HG02973 (cell line): Measurements from ENCODE around the gene CMTM7.
A peak's percentile ranks its signal among the peaks of the same experiment; 100 is the strongest.
"Not testable (repeated sequence)": the region's sequence is repeated elsewhere in the genome, so short reads cannot be mapped to it uniquely, and the experiment has no call there.

Experiments used
- ATAC-seq: cut with Tn5 transposase; IDR thresholded peaks from one replicate; pipeline ENCODE4 v1.9.1; 2021; ENCODE audit warnings: moderate library complexity; ENCODE audit not compliant: unreplicated experiment

The CMTM7 gene

DNA sequence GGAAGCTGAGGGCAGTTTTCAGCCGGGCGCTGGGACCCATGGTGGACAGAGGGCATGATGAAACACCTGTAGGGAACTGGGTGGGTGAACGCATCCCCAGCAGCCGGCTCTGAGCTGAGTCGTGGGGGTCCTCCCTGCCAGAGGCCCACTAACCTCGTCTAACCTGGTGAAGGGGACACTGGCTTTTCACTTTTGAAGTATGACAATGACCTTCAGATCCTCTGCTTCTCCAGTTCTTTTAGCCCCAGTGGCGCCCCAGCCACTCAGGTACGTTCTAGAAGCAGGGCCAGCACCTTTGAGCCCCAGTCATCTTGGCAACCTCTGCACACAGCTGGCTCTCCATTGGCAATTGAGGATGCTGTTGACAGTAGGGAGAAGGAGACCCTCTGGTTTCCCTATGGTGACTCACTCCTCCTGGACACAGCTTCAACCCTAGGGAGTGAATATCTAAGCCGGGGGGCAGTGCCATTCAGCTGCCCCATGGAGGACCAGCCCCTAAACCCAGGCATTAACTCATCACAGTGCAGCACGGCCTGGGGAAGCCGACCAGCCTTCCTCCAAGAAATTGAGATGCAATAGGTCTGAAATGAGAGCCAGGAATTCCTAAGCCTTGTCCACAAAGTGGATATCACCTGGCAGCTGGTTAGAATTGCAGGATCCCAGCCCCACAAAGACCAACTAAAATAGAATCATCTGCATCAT, 64.9 kb downstream of the CMTM7 start:
- no peak for ATAC-seq

DNA sequence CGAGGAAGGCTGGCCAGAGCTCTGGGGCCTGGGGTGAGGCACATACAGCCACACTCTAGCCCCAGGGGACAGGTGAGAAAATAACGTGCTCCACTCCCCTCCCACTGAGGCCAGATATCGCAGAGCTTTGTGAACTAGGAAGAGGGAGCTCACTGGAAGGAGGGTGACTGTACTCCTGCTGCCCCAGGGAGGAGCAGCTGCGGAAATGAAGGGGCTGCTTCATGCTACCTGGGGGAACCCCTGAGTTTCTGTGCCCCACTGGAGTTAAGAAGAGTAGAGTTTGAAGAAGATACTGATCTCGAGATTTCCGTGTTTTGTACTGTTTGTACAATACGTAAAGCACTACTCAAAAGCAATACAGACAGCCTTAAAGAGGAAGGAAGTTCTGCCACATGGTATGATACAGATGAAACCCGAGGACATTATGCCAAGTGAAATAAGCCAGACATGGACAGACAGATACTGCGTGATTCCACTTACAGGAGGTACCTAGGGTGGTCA, 66.4 kb downstream of the CMTM7 start:
- peak; percentile 38 for ATAC-seq

DNA sequence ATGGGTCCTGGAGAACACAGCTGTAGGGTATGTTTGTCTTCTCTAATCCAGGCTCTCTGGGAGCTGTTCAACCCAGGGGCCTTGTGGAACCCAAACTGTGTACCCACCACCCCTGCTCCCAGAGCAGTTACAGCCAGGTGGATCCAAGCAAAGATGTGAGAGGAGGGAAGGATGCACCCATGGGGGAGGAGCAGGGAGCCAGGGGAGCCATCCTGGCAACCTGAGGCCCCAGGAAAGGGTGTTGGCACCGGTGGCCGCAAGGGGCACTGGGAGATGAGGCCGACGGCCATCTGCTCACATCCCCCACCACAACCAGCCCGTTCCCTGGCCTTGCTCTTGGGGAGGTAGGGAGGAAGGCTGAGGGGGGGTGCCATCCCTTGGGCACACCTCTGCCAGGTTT, 67.8 kb downstream of the CMTM7 start:
- ATAC-seq = no peak

DNA sequence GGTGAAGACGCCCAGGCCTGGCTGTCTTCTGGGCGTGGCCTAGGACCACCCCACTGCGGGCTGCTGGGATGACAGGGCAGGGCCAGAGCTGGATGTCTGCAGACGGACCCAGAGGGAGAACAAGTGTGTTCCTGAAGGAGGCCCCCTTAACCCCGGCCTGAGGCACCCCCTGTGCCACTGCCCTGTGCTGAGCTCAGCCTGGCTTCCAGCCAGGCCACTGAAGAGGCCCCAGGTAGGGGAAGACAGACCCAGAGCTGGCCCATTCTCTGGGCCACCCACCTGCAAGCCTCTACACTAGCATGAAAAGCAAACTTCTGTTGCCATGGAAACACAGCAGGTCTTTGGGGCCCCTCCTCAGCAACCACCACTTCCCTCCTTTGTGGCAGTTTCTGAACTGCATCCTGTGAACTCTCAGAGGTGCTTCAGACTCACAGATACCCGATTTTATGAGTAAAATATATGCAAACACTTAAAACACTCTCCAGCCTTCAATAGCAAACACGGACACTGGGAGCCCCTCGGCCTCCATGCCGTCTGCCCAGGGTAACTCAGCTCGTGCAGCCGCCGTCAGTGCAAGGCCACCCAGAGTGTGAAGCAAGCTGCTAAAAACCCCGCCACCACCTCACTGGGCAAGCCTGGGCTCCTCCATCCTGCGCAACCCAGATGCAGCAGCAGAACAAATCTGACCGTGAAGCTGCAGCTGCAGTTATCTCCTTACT, 68.5 kb downstream of the CMTM7 start:
- ATAC-seq = peak; percentile 93

DNA sequence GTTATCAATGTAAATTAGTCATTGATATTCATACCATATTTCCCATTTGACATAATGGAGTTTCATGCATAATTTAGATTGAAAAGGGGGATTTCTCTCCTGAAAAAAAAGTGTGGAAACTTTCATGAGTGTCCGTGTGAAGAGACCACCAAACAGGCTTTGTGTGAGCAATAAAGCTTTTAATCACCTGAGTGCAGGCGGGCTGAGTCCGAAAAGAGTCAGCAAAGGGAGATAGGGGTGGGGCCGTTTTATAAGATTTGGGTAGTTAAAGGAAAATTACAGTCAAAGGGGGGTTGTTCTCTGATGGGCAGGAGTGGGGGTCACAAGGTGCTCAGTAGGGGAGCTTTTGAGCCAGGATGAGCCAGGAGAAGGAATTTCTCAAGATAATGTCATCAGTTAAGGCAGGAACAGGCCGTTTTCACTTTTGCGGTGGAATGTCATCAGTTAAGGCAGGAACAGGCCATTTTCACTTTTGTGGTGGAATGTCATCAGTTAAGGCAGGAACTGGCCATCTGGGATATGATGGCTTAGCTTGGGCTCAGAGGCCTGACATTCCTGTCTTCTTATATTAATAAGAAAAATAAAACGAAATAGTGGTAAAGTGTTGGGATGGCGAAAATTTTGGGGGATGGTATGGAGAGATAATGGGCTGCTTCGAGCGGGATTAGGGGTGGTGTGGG, 69.3 kb downstream of the CMTM7 start:
- not testable (repeated sequence) for ATAC-seq

DNA sequence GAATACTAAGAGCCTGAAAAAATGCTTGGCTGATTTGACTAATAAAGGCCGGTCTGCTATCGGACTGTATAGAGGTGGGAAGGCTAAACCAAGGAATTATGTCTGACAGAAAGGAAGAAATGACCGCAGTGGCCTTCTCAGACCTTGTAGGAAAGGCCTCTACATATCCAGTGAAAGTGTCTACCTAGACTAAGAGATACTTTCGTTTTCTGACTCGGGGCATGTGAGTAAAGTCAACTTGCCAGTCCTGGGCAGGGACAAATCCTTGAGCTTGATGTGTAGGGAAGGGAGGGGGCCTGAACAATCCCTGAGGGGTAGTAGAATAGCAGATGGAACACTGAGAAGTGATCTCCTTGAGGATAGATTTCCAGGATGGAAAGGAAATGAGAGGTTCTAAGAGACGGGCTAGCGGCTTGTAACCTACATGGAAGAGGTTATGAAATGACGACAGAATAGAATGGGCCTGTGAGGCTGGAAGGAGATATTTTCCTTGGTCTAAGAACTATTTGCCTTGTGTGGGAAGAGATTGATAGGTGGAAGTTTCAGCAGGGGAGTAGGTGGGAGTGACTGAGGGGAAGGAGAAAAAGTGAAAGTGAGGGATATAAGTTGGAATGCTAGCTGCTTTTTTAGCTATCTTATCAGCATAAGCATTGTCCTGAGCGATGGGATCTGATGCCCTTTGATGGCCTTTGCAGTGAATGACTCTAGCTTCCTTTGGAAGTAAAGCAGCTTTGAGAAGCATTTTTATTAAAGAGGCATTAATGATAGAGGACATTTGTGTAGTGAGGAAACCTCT, 70.7 kb downstream of the CMTM7 start:
- not testable (repeated sequence) for ATAC-seq

DNA sequence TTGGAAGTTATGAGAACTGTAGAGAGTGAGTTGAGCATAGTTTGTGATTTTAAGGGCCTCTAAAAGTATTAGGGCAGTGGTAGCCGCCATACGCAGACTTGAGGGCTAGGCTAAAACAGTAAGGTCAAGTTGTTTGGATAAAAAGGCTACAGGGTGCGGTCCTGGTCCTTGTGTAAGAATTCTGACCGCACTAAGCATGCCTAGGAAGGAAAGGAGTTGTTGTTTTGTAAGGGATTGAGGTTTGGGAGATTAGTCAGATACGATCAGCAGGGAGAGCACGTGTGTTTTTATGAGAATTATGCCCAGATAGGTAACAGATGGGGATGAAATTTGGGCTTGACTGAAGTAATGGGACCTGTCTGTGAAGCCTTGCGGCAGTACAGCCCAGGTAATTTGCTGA, 71.8 kb downstream of the CMTM7 start:
- ATAC-seq = not testable (repeated sequence)

DNA sequence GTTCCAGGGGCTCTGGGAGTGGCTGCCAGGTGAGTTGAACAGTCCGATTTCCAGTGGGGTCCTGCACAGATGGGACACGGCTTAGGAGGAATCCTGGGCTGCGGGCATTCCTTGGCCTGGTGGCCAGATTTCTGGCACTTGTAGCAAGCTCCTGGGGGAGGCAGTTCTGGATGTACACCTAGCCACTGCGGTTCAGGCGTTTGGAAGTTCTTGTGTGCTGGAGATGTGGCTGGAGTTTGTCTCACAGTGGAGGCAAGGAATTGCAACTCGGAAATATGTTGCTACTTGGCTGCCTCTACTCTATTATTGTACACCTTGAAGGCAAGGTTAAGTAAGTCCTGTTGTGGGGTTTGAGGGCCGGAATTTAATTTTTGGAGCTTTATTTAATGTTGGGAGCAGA, 73.1 kb downstream of the CMTM7 start:
- not testable (repeated sequence) for ATAC-seq

DNA sequence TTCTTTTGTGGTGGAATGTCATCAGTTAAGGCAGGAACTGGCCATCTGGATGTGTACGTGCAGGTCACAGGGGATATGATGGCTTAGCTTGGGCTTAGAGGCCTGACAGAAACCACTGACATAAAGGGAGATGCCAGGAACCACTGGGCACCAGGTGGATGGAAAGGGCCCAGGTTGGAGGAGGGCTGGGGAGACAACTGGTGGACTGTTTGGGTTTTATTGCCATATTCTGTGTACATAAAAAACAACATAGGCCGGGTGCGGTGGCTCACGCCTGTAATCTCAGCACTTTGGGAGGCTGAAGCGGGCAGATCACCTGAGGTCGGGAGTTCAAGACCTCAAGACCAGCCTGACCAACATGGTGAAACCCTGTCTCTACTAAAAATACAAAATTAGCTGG, 75.2 kb downstream of the CMTM7 start:
- not testable (repeated sequence) for ATAC-seq

DNA sequence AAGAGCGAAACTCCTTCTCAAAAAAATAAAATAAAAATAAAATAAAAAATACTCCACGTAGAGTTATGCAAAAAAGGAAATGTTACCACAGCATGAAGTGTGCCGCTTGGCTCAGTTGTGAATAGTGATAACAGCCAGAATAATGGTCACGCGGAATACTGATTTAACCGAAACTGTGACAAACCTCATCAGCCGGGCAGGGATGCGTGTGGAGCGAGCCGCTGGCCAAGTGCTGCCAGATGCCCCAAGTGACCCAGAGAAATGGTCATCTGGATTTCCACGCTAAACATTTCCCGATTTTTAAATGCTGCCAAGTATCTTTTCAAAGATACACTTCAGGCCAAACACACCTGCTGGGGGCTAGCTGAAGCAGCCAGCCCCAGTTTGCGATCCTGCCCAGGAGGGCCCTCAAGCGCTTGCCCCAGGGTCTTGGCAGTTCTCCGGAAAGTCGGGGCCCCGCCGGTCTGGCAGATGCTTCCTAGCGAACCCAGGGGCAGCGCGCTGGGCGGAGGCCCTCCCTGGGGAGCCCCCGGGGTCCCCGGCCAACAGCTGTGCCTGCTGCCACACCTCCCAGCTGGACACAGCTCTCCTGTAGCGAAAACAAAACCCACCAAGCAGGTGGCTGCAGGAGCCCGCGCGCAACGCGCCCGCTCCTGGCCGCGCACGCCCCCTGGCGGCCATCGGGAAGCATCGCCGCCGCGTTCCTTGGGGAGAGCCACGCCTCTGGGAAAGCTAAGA, 75.8 kb downstream of the CMTM7 start:
- peak; percentile 50 for ATAC-seq

DNA sequence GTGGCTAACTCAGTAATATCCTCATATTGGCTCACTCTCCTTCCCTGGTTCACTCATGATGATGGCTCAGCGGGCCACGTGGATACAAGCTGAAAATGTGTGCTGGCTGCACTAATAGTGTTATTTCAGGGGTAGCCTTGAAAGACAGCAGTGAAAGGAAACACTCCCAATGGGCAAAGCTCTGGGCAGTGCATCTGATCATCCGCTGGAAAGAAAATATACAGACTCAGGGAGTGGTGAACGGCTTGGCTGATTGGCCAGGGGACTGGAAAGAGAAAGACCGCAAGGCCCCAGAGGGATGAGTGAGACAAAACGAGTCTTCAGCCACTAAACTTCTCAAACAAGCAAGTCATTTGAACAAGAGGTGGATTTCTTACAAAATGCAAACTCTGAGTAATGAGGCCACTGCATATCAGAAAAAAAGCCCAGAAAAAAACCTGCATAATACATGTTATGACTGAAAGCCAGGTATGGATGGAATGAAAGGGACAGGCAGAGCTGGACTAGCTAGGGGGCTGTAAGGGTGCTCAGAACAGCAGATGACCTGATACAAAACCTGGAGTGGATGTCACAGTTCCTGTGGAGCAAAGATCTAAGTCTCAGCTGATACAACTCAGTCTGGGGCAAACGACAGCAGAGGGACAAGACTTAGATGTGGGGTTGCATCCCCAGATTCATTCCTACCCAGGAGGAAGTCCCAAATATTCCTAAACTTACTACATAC, 77.7 kb downstream of the CMTM7 start:
- ATAC-seq = peak; percentile 54

DNA sequence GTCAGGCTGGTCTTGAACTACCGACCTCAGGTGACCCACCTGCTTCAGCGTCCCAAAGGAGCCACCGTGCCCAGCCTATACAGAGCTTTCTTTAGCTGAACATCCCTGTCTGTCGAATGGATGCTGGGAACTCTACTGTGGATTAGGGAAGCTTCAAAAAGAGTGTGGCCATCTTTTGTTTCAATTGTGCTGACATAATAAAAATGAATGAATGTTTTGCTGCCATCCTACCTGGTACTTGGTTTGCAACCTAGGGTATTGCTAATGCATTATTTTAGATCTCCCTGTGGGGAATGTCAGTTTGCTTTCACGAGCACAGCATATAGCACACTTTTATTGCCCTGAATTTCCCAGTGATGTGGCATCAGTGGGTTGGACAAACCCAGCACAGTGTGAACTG, 78.7 kb downstream of the CMTM7 start:
- ATAC-seq = no peak

DNA sequence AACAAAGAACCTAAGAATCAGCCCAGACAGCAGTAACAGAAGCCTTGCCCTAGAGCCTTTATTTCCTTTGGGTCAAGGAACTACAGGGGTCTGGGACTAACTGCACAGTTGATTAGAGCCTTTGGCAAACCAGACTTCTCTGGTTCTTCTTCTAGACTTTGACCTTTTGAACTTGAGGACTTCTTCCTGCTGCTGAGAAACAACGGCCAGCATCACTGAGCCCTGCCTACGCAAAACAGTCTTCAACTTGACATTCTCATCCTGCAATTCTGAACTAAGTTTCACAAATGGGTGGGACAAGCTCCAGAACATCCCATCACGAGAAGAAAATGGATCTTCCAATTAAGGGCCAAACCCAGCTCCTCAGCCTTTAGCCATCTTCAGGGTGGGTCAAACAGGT, 79.6 kb downstream of the CMTM7 start:
- ATAC-seq = no peak

DNA sequence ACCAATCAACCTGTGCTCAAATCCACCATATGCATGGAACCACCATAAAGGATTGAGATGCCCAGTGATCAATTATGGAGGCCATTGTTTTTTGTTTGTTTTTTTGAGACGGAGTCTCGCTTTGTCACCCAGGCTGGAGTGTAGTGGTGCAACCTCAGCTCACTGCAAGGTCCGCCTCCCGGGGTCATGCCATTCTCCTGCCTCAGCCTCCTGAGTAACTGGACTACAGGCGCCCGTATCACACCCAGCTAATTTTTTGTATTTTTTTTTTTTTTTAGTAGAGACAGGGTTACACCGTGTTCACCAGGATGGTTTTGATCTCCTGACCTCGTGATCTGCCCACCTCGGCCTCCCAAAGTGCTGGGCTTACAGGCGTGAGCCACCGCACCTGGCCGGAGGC, 80.5 kb downstream of the CMTM7 start:
- ATAC-seq = not testable (repeated sequence)

DNA sequence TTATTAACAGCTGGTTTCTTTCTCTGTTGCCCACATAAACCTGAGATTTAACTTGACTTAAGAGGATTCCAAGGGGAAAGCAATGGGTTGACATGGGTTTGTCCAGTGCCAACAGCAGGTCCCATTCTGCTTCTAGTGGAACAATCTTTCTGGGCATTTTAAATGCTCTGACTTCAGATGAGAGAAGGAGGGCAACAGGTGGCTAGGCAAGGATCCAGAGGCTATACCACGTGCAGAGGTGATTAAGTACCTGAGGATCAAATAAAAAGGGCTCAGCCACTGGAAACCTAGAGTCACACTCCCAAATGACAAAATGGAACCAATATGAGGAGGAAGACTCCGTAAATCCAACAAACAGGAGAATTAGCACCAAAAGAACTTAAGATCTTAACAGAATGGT, 82.5 kb downstream of the CMTM7 start:
- no peak for ATAC-seq

DNA sequence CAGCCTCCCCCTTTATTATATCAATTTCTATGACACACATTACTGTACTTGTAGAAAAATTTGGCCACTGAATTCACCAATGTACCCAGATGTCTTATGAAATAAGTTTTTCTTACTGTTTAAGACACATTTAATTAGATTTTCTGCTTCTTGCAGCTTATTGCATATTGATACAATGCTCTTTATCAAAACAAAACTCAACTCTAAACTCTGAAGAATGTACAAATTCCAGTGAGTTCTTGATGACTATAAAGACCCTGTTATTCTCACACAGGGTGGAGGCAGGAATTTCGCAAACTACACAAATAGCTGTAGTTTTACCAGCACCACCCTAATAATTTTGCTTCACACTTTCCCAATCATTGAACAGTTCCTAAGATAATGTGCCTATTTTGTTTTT, 89.0 kb downstream of the CMTM7 start:
- ATAC-seq = no peak

DNA sequence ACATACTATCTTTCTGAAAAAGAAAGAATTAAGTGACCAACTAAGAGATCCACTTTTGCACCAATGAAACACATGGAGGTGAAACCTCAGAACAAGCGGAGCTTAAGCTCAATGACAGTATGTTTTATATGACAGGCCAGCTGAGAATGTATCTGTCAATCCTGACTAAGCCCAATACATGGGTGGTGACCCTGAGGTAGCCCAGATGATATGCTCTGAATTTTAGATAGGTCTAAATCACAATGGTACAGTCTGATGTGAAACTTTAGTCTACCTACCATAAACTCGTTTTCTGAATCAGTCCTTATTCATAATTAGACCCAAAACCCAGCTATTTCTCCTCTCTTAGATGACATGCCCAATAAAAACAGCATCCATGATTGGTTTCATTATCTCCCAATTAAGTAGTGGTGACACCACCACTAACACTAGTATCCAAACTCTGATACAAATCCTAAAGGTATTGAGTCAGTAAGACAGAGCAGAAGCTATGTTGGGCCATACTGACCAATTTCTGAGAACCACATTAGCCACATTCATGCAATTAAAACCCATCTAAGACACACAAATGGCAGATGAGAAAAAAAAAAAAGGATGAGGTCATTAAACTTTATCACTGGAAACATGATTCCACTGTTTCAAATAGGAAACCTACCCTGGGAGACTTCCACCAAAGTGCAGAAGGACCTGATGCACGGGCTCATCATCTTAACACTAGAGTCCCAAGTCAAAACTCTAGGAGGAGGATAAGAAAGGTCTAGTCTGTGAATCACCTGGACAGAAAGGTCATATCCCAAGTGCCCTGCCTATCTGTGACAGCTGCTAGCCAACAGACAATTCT, 90.4 kb downstream of the CMTM7 start:
- ATAC-seq = no peak

DNA sequence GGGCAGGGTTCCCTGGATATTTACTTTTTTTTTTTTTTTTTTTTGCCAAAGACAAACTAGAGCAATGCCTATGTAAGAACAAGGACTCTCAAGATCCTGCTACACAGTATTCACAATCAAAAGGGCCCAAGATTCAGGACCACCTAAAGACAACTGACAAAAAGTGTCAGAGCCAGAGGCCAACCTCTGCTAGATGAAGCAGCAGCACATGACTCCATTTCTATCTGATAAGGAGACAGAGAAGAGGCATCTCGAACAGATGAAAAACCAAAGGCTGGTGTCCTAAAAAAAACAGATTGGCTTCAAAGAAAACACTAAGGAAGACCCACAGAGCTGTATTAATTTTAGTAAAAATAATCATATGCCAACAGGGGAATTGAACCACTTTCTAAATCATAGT, 91.0 kb downstream of the CMTM7 start:
- ATAC-seq = no peak

DNA sequence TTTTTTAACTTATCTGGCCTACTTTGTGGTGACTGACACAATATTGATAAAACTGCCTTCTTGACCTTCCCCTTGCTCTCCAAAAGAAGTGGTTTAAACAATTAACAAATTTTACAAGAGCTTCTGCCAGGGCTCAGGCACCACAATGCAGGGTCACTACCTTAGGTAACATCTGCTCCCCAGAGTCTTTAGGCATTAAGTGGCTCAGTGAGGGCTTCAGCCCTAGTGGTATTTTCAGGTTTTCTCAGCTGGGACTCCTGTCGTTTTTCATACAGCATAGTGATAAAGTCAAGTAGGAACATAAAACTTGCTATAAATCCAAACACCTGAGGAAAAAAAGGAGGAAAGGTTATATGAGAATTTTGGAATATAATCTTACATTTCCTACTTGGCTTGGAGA, 92.1 kb downstream of the CMTM7 start:
- ATAC-seq = no peak
